Hematopoietic multipotent progenitor cell treated with erythropoietin and hydrocortisone succinate and interleukin-3 and kit ligand, for 17 days (in vitro differentiated cells): ENCODE data around the gene LRRC1.

Experiments
- DNase-seq: peaks from one replicate; pipeline ENCODE4 v3.0.0-alpha.2; 2015; ENCODE audit warnings: low spot score

LRRC1 gene

DNA sequence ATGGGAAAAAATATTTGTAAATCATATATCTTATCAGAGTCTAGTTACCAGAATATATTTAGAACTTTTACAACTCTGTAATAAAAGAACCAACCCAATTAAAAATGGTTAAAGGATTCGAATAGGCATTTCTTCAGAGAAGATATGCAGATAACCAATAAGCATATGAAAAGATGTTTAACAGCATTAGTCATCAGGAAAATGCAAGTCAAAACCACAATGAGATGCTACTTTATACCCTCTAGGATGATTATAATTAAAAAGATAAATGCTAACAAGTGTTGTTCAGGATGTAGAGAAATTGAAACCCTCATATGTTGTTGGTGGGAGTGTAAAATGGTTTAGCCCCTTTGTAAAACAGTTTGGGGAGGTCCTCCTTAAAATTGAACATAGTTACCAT lies 94.1 kb downstream of the LRRC1 start:
- no peak for DNase-seq

DNA sequence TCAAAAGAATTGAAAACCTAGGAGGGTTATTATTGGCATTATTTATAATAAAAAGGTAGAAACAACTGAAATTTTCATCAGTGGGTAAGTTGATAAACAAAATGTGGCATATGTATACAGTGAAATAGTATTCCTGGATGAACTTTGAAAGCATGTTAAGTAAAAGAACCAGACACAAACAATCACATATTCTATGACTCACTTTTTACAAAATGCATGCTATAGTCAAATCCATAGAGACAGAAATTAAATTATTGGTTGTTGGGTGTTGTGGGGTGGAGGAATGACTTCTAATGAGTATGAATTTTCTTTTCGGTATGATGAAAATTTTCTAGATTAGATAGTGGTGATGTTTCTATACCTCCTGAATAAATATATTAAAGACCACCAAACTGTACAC lies 94.6 kb downstream of the LRRC1 start:
- no peak for DNase-seq

DNA sequence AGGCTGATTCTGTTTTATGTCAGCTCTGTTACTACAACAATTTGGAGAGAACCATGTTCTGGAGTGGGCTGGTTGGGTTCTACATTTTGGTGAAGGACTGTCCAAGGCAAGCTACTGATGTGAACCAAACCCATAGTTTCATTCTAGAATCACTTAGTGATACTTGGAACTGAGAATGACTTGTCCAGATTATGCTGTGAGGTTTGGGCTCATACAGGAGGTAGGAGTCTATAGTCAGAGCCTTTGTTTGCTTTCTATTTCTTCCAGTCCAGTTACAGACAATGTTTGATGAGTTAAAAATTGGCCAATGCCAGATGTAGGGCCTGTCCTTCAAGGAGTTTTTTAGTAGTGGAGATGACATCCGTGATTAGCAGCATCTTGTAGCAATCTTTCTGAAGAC lies 97.9 kb downstream of the LRRC1 start:
- DNase-seq: no peak

GRCh38 chr6:53894091-53894490 lies 99.3 kb downstream of the LRRC1 start:
- no peak for DNase-seq

DNA sequence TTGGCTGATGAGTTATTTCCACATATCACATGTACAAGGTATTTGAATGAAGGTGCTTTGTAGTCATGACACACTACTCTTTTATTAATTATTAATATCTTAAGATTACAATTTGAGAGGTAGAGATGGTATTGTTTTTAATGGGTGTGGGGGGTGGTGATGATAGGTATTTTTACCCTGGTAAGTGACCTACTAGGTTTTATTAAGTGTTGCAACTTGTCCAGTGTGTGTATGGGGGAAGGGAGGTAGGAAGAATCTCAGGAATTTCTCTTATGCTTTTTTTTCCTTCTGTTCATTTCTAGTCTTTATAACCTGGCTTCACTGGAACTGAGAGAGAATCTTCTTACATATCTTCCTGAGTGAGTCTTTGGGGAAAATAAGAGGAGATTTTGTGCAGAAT lies 101.4 kb downstream of the LRRC1 start:
- no peak for DNase-seq

DNA sequence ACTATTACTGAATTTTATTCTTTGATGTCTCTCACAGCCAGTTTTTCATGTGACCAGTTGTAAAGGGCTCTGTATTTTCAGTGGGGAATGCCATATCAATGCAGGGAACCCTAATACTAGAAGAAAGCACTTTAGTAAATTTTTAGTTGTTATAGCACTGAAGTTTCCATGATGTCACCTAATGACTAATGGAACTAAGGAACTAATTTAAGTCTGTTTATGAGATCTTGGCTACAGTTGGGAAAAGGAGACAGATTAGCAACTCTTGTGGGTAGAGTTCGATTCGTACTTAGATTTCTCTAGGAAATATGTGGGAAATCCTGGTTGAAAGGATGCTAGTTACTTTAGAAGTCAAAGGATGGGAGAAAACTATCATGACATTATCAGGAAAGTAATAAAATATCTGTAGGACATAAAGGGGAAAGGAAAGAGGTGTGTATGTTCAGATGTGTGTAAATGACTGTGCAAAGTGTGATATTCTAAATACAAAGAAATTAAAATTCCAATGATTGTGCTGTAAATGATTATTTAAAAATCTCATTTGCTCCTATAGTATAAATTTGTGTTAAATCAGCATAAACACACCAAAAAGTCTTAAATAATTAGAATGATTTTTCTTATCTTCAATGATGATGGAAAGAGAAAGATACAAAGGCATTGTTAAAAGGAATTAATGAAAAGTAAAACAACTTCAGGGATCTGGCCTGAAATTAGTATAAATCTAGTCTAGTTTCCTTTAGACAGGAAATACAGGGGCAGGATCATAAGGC lies 103.4 kb downstream of the LRRC1 start:
- DNase-seq: no peak

DNA sequence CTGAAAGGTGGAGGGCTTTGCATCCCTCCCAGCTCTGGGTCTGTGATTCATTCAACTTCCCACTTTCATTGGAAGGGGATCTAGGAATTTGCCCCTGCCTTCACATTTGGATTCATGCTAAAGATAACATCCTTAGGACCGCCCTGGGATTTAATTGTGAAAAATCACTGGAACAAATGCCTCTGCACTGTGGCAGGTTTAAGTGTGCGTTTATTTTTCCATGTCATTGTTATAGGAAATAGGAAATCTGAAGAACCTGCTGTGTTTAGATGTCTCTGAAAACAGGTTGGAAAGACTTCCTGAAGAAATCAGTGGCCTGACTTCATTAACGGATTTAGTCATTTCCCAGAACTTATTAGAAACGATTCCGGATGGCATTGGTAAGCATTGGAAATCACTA lies 104.7 kb downstream of the LRRC1 start:
- DNase-seq: no peak

DNA sequence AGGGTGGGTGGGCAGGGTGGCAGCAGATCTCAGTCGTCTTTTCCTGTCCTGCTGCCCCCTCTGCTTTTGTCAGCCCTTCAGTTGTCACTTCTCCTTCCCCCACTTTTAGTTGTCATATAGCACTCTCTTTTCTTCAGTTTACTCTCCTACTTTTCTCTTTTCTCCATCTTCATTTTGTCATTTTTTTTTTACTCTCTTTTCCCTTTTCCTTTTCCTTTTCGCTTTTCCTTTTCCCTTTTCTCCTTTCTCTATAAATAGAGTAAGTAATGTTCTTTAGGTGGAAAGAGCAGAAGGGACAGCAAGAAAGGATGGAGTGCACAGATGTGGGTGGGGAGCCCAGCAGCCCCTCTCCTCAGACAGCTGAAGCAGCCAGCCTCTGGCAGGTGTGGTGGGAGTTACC lies 108.6 kb downstream of the LRRC1 start:
- no peak for DNase-seq

DNA sequence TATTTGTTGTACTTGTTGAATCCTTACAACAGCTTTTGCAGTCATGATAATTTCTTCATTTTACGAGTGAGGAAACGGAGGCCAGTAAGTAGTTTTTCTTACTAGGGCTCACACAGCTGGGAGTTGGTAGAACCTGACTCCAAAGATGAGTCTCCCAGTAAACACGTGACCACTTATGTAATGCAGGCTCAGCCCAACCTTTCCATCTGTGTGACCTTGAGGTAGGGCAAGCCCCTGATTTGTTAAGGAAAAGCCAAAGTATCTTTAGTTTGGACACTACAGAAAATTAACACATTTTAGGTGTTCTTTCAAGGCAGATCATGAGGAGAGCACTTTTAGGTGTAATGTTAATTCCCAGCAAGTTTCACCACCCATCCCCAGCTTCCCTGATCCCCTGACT lies 111.3 kb downstream of the LRRC1 start:
- no peak for DNase-seq

DNA sequence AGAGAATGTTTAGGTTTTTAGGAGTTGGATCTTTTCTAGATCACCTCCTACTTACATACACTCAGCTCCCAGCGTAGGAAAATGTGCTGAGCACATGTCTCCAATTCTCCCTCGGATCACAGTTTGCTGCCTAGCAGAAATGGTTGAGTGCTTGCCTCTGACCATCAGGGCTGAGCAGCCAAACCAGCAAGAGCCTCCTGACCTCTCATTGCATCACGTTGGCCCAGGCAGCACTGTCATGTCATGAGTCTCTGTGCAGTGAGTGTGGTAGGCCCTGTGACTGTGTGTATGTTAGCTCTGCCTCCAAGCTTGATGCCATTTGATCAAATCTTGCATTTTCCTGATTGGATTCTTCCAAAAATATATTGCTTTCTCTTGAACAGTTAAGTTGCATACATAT lies 112.0 kb downstream of the LRRC1 start:
- DNase-seq: no peak

DNA sequence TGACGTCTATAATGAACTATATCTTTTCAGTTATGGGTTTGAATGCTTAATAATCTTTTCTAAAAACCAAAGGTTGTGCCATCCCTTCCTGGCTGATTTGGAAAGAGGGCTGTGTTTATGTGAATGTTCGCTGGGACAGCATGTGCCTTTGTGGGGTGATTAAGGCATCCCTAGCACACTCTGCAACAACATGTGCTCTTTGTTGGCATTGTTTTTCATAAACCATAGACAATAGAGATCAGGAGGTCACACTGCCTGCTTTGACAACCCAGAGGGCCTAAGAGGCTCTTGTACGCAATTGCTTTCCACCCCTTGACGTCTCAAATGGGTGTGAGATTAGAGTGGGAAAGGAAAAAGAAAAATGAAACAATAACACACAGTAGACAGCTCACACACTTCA lies 116.0 kb downstream of the LRRC1 start:
- DNase-seq: no peak

DNA sequence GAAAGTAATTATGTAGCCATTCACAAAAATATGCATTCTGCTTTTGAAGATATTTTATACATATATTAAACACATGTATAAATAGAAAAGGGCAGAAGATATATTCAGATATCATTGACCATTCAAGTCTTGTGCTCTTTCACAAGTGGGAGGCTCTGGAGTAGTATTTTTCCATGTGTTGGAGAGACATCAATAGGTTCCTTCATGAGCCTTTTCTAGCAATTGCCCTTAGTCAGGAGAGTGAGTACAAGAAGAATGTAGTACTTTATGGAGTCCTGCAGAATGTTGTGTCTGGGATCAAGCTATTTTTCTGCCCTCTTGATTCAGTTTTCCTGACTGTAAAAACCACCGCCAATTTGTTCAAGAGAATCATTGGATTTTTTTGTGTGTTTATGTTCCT lies 117.9 kb downstream of the LRRC1 start:
- no peak for DNase-seq

GRCh38 chr6:53913286-53913685 lies 118.5 kb downstream of the LRRC1 start:
- DNase-seq: no peak

DNA sequence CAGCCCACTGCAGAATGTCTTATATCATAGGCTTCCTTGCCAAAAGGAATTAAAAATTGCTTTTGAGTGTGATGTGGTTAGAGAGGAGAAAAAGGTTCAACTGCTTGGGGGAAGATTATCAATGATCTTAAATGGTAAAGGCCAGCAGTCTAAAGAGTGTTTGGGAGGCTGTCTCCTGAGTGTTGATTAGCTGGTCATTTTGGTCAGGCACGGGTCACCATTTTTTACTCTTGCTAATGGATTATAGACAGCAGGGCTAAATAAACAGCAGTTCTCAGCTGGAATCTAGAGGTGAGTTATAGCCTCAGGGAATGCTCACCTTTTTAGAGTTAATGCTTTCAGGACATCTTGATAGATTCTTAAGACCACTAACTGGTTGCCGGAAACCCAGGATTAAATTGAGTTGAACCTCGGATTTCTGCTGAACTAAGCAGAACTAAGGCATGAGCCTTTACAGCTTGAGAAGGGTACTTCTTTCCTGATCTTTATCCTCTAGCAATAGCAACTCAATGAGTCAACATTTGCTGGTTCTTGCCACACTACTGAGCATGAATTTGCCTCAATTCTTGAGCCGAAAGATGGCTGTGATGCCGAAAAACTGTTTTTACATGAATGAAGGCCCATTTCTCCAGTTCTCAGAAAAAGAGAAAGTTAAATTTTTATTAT lies 120.4 kb downstream of the LRRC1 start:
- DNase-seq: no peak

DNA sequence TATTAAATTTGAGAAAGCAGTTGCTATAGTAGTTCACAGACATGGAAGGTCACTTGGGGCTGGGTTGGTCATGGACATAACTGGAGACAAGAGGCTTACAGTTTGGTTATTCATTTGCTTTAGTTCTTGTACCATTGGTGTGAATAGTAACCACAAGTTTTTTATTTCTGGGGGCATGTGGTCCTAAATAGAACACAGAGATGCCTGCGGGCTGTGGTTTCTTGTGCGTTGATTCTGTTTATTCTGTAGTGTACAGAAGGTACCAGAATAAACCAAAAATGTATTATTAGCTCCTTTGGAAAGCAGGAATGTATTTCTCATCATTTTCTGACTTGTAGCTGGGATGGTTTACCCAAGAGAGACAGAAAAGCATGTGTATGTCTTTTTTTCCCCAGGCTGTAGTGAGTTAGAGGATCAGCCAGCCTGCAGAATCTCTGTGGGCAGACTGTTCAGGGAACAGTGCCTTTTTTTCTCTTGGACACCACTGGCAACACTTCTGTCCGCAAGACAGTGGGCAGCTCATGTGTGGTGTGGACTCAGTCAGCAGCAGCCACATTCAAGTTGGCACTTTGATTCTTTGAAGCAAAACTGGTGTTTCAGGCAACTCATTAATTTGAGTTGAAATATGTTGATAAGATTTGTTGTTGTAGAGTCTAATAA lies 122.1 kb downstream of the LRRC1 start:
- no peak for DNase-seq

DNA sequence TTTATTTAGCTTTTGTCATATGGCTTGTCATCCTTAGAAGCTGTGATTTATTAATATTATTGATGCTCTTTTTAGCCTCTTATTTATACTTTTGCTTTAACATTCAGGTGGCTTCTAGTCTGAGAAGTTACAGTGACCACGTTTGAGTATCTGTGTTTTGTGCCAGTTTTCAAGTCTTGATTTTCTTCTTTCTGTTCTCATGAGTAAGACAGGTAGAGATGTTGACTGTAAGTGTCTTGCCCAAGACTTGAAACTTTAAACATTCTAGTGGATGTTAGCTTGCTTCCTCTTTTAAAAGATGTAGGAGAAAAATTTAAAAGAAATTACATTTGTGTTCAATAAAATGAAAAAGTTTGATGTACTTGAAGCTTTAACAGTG lies 122.6 kb downstream of the LRRC1 start:
- DNase-seq: no peak

DNA sequence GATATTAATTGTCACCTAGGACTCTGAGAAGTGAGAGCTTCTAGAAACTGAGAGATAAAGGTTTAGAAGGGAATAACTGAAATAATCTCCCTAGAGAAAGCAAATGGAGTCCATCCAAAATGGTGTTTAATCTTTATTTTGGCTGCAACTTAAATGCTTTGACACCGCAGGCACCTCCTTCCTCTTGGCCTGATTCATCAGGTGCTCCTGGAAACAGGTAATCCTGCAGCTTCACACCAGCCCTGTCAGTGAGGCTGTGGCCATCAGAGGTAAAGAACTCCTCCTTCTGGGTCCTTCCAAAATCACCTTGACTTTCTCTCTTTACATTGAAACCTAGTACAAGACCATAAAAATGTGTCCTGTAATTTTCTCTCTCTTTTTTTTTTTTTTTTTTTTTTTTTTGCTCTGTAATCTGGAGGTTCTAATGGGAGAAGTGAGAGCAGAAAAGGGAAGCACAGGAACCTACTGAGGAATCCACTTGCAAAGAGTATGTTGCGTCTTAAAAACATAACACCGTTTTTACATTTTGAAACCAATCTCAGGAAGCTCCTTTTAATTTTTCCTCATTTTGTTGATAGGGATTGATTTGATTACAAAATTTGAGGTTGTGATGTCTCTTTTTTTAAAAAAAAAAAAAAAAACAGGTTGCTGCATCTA lies 124.2 kb downstream of the LRRC1 start:
- no peak for DNase-seq

DNA sequence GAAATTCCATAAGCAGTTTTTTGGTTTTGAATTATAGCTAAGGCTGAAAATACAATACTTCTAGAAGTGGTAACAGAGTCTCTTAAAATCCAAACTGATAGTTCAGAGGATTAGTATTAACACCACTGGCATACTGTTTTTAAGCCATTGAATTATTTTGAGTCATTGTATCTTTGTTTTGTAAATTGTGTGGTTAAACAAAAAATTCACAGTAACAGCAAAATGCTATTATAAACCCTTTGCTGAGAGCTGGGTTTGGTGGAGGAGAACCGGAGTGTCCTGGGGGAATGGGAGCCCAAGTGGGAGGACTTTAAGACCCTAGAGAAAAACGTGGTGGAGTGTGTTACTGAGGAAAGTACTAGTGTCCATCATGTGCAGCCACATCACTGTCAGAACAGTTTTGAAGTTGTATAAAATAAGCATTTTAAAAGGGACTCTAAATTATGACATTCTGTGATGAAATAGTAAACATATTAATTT lies 125.1 kb downstream of the LRRC1 start:
- DNase-seq: no peak

DNA sequence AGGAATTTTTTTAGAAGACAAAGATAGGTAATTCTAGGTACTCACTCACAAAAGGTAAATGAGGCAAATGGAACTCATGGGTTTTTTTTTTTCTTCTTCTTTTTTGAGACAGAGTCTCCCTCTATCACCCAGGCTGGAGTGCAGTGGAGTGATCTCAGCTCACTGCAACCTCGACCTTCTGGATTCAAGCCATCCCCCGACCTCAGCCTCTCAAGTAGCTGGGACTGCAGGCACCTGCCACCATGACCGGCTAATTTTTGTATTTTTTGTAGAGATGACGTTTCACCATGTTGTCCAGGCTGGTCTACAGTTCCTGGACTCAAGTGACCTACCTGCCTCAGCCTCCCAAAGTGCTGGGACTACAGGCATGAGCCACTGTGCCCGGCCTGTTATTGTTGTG lies 126.1 kb downstream of the LRRC1 start:
- DNase-seq: no peak

GRCh38 chr6:53921639-53922038 lies 126.8 kb downstream of the LRRC1 start:
- no peak for DNase-seq

GRCh38 chr6:53922539-53922981 lies 127.8 kb downstream of the LRRC1 start:
- no peak for DNase-seq

- no peak for DNase-seq
These were observed 129.5 kb downstream of the LRRC1 start for GRCh38 chr6:53924277-53924676.
